Prostate gland (tissue), 2 donors: ENCODE data around the gene ACOT12.

Source experiments
- POLR2A ChIP-seq: fragments of 450-650 bp; IDR thresholded peaks from one replicate; pipeline ENCODE4 v1.6.1; 2016; ENCODE audit warnings: antibody characterized with exemption, mild to moderate bottlenecking
- POLR2AphosphoS5 ChIP-seq: sonication (generic); formaldehyde crosslinking; IDR thresholded peaks from one replicate; pipeline ENCODE4 v1.6.1; 2017; ENCODE audit warnings: antibody characterized with exemption
- TF ChIP-seq, protein P1 (sequence below), 4 experiments: fragments of 200-600 bp in 2 of 4; fragments of 450-650 bp in 2 of 4; sonication (generic) in 2 of 4; IDR thresholded peaks; 1 replicate in 3 of 4; 2 replicates in 1 of 4; pipeline ENCODE4 v1.5.1; 2016 to 2019; ENCODE audit warnings: antibody characterized with exemption in 4 of 4, mild to moderate bottlenecking in 2 of 4, moderate library complexity in 2 of 4

DNA sequence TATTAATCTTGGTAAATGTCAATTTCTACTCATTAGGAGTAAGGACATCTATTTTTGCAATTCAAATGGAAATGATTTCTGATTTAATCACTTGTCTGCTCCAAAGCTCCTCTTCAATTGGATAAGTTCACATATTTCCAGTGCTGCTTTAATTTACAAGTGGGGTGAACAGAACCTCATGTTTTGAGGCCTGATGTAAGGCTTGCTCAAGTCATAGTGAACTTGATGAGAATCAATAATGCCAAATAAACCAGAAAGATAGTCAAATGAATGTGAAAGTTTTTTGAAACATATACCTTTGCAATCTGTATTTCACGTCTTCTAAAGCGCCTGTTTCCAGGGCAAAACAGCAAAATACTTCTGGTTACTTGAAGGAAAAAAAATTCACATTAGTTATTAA lies 15.4 kb upstream of the ACOT12 start:
- TF ChIP-seq, protein P1, sequence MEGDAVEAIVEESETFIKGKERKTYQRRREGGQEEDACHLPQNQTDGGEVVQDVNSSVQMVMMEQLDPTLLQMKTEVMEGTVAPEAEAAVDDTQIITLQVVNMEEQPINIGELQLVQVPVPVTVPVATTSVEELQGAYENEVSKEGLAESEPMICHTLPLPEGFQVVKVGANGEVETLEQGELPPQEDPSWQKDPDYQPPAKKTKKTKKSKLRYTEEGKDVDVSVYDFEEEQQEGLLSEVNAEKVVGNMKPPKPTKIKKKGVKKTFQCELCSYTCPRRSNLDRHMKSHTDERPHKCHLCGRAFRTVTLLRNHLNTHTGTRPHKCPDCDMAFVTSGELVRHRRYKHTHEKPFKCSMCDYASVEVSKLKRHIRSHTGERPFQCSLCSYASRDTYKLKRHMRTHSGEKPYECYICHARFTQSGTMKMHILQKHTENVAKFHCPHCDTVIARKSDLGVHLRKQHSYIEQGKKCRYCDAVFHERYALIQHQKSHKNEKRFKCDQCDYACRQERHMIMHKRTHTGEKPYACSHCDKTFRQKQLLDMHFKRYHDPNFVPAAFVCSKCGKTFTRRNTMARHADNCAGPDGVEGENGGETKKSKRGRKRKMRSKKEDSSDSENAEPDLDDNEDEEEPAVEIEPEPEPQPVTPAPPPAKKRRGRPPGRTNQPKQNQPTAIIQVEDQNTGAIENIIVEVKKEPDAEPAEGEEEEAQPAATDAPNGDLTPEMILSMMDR (IDR thresholded peaks at IDR 0.05): no peak
- TF ChIP-seq POLR2AphosphoS5: no peak
- no peak for TF ChIP-seq POLR2A
